Measurements from ENCODE around the gene MARCHF2. TPM values are rescaled to one million over a fixed set of nuclear protein-coding genes. Genes with fewer than 3 reads are reported as not detected.
"Not testable (repeated sequence)": the region's sequence is repeated elsewhere in the genome, so short reads cannot be mapped to it uniquely, and the experiment has no call there.

Gene MARCHF2
- total and polyA plus RNA-seq, 9 of the 15 experiments (the other 6 are each of a cell fraction or from before 2014, with no cell fraction given), result 0.39 to 6.4 (median 2.2) TPM

DNA sequence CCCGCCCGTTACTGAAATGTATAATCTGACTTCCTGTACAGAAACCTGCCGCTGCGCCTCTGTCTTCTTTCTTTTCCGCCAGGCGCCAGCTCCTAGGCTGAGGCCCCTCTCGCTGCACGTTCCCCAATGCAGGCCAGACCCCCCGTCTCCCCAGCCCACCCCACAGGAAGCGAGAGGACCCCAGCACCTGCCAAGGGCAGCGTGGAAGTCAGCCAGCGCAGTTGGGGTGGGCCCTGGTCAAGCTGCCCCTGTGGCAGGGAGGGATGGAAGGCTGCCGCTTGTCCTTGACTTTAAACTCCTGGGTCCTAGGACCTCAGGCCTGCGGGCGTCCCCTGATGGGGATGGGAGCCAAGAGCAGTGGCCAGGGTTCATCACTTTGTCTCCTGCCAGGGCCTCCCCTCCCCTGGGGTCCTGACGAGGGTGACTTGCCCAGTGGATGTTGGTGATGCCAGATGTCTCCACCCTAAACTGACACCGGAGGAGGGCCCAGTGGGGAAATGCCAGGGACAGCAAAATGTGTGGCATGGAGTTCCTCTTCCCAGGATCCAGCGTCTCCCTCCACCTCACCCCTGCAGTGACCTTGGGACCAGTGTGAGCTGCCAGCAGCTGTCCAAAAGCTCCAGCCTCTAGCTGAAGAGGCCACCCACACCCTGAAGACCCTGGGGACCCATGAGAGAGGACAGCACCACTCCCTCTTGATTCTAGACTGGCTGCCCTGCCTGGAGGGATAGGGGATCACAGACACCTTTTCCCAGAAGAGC, 8.5 kb upstream of the MARCHF2 start (continued):
- no peak for TF ChIP-seq XRCC4 (IDR thresholded peaks at IDR 0.05; ENCODE audit: extremely low read depth, insufficient read depth, insufficient read length)
- no peak for TF ChIP-seq ZNF3 (CRISPR knock-in tag; IDR thresholded peaks at IDR 0.05)
- no peak for TF ChIP-seq NFYB (IDR thresholded peaks at IDR 0.05; ENCODE audit: extremely low read depth, insufficient read length)

DNA sequence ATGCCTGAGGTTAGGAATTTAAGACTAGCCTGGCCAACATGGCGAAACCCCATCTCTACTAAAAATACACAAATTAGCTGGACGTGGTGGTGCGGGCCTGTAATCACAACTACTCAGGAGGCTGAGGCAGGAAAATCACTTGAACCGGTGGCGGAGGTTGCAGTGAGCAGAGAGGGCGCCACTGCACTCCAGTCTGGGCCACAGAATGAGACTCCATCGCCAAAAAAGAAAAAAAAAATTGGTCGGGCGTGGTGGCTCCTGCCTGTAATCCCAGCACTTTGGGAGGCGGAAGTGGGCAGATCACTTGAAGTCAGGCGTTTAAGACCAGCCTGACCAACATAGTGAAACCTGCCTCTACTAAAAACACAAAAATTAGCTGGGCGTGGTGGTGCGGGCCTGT, 2.4 kb upstream of the MARCHF2 start:
- H3K79me2 ChIP-seq (ENCODE audit: control insufficient read depth, insufficient read depth, low read length); H3K36me3 ChIP-seq (ENCODE audit: control insufficient read depth, insufficient read depth, low read length); H3K27ac ChIP-seq (ENCODE audit: extremely low read depth, low read depth, low read length); CTCF ChIA-PET (ENCODE audit: low intra/inter-chr PET ratio); FAIRE-seq; H3K9me3 ChIP-seq (replicated peaks; ENCODE audit: control insufficient read depth, insufficient read depth, low read depth, low read length); H3K4me2 ChIP-seq (ENCODE audit: insufficient read depth, low read length); H2AFZ ChIP-seq (ENCODE audit: low read depth, low read length); H3K4me3 ChIP-seq; H3K9ac ChIP-seq (ENCODE audit: insufficient read depth in 1 of 2, low read depth in 2 of 2, low read length in 2 of 2); BruUV-seq (replicated peaks); H3K9me1 ChIP-seq (ENCODE audit: control insufficient read depth, insufficient read depth, low read length); ATAC-seq; in situ Hi-C loops (cut with MboI); H3K27me3 ChIP-seq (ENCODE audit: control insufficient read depth in 2 of 2, insufficient read depth in 2 of 2, low read length in 2 of 2); H4K20me1 ChIP-seq (replicated peaks; ENCODE audit: control insufficient read depth, insufficient read depth, low read length): not testable (repeated sequence)
- DNase-seq (ENCODE audit: extremely low read depth in 1 of 4, low spot score in 3 of 4), result peak in 1 of 4 experiments; percentile 30
- POLR2A ChIA-PET, result interaction anchor here (0.6 kb wide), 1 partner anchor 13 kb away, joined by 4 read pairs; no protein-coding TSS in a partner anchor
- WGBS (ENCODE audit: insufficient coverage, low coverage, missing lambda C conversion rate), result 65% methylated on average over 12 of the region's 13 CpGs
- TF ChIP-seq, protein P1, sequence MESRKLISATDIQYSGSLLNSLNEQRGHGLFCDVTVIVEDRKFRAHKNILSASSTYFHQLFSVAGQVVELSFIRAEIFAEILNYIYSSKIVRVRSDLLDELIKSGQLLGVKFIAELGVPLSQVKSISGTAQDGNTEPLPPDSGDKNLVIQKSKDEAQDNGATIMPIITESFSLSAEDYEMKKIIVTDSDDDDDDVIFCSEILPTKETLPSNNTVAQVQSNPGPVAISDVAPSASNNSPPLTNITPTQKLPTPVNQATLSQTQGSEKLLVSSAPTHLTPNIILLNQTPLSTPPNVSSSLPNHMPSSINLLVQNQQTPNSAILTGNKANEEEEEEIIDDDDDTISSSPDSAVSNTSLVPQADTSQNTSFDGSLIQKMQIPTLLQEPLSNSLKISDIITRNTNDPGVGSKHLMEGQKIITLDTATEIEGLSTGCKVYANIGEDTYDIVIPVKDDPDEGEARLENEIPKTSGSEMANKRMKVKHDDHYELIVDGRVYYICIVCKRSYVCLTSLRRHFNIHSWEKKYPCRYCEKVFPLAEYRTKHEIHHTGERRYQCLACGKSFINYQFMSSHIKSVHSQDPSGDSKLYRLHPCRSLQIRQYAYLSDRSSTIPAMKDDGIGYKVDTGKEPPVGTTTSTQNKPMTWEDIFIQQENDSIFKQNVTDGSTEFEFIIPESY (CRISPR knock-in tag; IDR thresholded peaks at IDR 0.05), result peak; percentile 89
- TF ChIP-seq, protein P2, sequence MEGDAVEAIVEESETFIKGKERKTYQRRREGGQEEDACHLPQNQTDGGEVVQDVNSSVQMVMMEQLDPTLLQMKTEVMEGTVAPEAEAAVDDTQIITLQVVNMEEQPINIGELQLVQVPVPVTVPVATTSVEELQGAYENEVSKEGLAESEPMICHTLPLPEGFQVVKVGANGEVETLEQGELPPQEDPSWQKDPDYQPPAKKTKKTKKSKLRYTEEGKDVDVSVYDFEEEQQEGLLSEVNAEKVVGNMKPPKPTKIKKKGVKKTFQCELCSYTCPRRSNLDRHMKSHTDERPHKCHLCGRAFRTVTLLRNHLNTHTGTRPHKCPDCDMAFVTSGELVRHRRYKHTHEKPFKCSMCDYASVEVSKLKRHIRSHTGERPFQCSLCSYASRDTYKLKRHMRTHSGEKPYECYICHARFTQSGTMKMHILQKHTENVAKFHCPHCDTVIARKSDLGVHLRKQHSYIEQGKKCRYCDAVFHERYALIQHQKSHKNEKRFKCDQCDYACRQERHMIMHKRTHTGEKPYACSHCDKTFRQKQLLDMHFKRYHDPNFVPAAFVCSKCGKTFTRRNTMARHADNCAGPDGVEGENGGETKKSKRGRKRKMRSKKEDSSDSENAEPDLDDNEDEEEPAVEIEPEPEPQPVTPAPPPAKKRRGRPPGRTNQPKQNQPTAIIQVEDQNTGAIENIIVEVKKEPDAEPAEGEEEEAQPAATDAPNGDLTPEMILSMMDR (IDR thresholded peaks at IDR 0.05 in 2 of 3, conservative IDR thresholded peaks at IDR 0.05 in 1 of 3; ENCODE audit: insufficient read depth in 2 of 3, low read depth in 1 of 3, low read length in 3 of 3), result peak in 1 of 3 experiments; percentile 10; a peak in 1 of 6 replicates
- TF ChIP-seq RAD21 (CRISPR knock-in tag; conservative IDR thresholded peaks at IDR 0.05 in 1 of 2, IDR thresholded peaks at IDR 0.05 in 1 of 2), result peak in 1 of 2 experiments; percentile 15; a peak in 1 of 4 replicates
- peaks cover 11 to 19% of the 10 kb centered on the region in 2 experiments; a peak in 4 of 5 replicates for H3K4me1 ChIP-seq (replicated peaks in 1 of 2; ENCODE audit: control insufficient read depth in 2 of 2, insufficient read depth in 2 of 2, low read length in 2 of 2)
- intact Hi-C loops (cut with micrococcal nuclease), result loop anchor here (5.0 to 10.0 kb wide), 2 partner anchors 102 to 164 kb away; partner anchors contain the start of genes MYO1F and ZNF414
